Sigmoid colon (tissue), 4 donors: Measurements from ENCODE around the gene BCR.

Source experiments
- CTCF ChIP-seq, 4 experiments: fragments of 450-650 bp in 3 of 4; fragments of 200-600 bp in 1 of 4; IDR thresholded peaks; one replicate each; pipeline ENCODE4 v1.5.1; 2016 to 2019; ENCODE audit warnings: antibody characterized with exemption in 4 of 4, mild to moderate bottlenecking in 3 of 4, moderate library complexity in 2 of 4
- EP300 ChIP-seq, 4 donors: sonication (generic); formaldehyde crosslinking; IDR thresholded peaks; one replicate each; pipeline ENCODE4 v1.6.1; 2017; ENCODE audit warnings: antibody characterized with exemption in 4 of 4
- POLR2A ChIP-seq, 2 donors: fragments of 450-650 bp; IDR thresholded peaks; one replicate each; pipeline ENCODE4 v1.6.1; 2016; ENCODE audit warnings: antibody characterized with exemption in 2 of 2, mild to moderate bottlenecking in 2 of 2, moderate library complexity in 2 of 2
- POLR2AphosphoS5 ChIP-seq, 4 donors: sonication (generic); formaldehyde crosslinking; IDR thresholded peaks; one replicate each; pipeline ENCODE4 v1.6.1; 2017; ENCODE audit warnings: antibody characterized with exemption in 4 of 4

GRCh38 chr22:23250785-23251363 is 70.6 kb downstream of the BCR start:
- TF ChIP-seq EP300 (IDR thresholded peaks at IDR 0.05) (no peak), POLR2A (IDR thresholded peaks at IDR 0.05) (no peak), CTCF (IDR thresholded peaks at IDR 0.05) (no peak), POLR2AphosphoS5 (IDR thresholded peaks at IDR 0.05) (no peak)
